ENCODE measurements around the gene ANKIB1.

- TF ChIP-seq CTCF (IDR thresholded peaks at IDR 0.05) (no peak), POLR2A (IDR thresholded peaks at IDR 0.05) (no peak)
These were observed 39.8 kb upstream of the ANKIB1 start for GRCh38 chr7:92205987-92206386.
